A673 (cell line): Measurements from ENCODE around the gene SDK1.

ENCODE experiments used
- CTCF ChIP-seq: fragments of 300-800, 200-600 bp; sonication (generic); conservative IDR thresholded peaks from 2 replicates; pipeline ENCODE4 v1.5.1; 2017; ENCODE audit warnings: low read depth, mild to moderate bottlenecking, antibody characterized with exemption, low read length, moderate library complexity, mixed read lengths
- EZH2 ChIP-seq: fragments of 200-600 bp; sonication (generic); IDR thresholded peaks from 2 replicates; pipeline ENCODE4 v1.6.1; 2017; ENCODE audit warnings: borderline replicate concordance, low read depth, mild to moderate bottlenecking, mixed read lengths, antibody characterized with exemption, low read length; ENCODE audit not compliant: poor library complexity, severe bottlenecking

- TF ChIP-seq EZH2 (no peak), CTCF (no peak)
Measured at GRCh38 chr7:4127909-4128560, 827.0 kb downstream of the SDK1 start.
